Subcutaneous adipose tissue (tissue), 4 donors: ENCODE data around the gene SLCO1B1. TPM values are rescaled to one million over a fixed set of nuclear protein-coding genes. Genes with fewer than 3 reads are reported as not detected.

Experiments
- CTCF ChIP-seq: fragments of 450-650 bp; IDR thresholded peaks from one replicate; pipeline ENCODE4 v1.5.1; 2016; ENCODE audit warnings: low read depth, mild to moderate bottlenecking, control low read depth, antibody characterized with exemption, moderate library complexity
- total RNA-seq, 4 donors: library from RNA; depleted of rRNA; stranded (reverse); fragments of >200 nt; gene quantifications; one replicate each; pipeline ENCODE4 v1.1.0, GENCODE V29; 2016

The SLCO1B1 gene
- total RNA-seq, 4 donors from 2014 or later, result not detected

GRCh38 chr12:21183721-21184275 lies 52.8 kb downstream of the SLCO1B1 start:
- no peak for TF ChIP-seq CTCF

- TF ChIP-seq CTCF, result no peak
These were observed 59.0 kb downstream of the SLCO1B1 start for GRCh38 chr12:21190016-21190415.

GRCh38 chr12:21219206-21219605 lies 88.2 kb downstream of the SLCO1B1 start:
- no peak for TF ChIP-seq CTCF

- no peak for TF ChIP-seq CTCF
These were observed 89.3 kb downstream of the SLCO1B1 start for GRCh38 chr12:21220266-21220665.

- no peak for TF ChIP-seq CTCF
These were observed 90.1 kb downstream of the SLCO1B1 start for GRCh38 chr12:21221072-21221471.

- TF ChIP-seq CTCF, result no peak
These were observed 90.8 kb downstream of the SLCO1B1 start for GRCh38 chr12:21221778-21222177.

- no peak for TF ChIP-seq CTCF
These were observed 92.9 kb downstream of the SLCO1B1 start for GRCh38 chr12:21223930-21224329.
